HG03565 (cell line): ENCODE results near the gene LIN52.

Experiments
- ATAC-seq: cut with Tn5 transposase; IDR thresholded peaks from one replicate; pipeline ENCODE4 v1.9.1; 2021; ENCODE audit warnings: mild to moderate bottlenecking, moderate library complexity; ENCODE audit not compliant: unreplicated experiment

Gene LIN52, protein sequence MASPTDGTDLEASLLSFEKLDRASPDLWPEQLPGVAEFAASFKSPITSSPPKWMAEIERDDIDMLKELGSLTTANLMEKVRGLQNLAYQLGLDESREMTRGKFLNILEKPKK

DNA sequence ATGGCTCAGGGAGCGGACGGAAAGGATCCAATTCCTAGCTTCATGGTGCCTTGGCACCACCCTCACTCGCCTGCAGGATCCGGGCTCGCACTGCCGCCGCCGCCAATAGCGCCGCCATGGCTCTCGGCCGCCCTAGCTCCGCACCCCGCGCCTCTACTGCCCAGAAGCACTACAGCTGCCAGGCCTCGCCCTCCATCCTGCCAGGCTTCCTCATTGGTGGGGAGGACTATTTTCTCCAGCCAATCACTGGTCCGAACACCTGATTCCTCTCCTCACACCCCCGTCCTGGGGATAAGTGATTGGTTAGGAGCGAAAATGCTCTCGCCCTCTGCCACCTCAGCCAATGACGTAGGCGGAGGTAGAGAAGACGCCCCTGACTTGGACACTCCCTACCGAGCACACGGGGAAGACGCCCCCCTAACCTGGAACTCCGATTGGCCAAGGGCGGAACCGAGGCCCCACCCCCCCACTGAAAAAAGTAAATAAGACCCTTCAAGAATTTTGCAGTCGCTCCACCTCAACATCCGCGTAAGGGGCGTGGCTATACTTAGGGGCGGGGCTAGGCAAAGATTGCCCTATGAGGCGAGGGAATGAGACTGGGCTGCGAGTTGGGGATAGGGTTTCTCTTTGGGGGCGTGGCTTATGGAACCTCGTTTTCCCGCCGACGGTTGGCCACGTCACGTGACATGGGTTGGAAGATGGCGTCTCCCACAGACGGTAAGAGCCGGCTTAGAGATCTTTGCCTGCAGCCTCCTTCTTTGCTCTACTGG is at the start of gene LIN52, which contains the start of gene ALDH6A1:
Gene LIN52, plus strand, starts transcription at position 680 of the 770 bp plus-strand sequence. Its CDS starts 19 bp downstream, at position 699.
Gene ALDH6A1, minus strand, starts transcription at position 177 of the 770 bp plus-strand sequence. Its CDS starts 59 bp downstream, at position 118.
- peak; percentile 87 for ATAC-seq

DNA sequence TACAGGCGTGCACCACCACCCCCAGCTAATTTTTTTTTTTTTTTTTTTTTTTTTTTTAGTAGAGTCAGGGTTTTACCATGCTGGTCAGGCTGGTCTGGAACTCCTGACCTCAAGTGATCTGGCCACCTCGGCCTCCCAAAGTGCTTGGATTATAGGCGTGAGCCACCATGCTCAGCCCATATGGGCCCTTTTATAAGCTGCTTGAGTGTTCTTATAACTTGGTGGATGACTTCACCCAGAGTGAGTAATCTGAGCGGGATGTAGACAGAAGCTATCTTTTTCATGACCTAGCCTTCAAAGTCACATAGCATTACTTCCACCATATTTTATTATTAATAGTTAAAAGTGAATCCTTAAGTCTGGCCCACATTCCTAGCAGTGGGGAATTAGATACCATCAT is 49.2 kb upstream of the LIN52 start:
- ATAC-seq = no peak

DNA sequence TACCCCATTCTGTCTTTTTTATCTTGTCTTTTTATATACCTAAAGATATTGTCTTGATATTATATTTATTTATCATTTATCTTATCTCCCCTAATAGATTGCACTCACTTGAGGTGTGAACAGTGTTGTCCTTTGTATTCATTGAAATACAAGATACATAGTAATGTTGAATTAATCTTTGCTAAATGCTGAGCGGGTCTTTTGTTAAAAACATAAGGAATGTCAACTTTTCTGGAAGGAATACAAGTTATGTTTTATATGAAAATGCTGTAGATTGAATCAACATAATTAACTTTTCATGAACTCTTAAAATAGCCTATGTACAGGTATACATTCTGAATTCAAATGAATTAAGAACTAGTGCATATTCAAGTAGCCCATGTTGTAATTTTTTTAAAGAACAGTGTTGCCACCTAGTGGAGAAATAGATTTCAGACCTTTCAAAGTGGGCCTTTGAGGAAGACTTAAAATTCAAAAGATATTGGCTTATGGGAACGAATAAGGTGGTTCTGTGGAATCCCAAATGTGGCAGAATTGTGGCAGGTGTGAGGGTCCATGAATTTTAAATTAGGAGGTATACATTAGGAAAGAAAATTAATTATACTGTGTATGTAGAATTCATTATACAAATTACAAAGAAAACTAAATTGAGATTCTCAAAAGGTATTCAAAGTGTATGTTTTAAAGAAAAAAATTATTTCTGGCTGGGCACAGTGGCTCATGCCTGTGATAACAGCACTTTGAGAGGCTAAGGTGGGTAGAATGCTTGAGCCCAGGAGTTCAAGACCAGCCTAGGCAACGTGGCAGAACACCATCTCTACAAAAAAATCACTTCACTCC is 46.5 kb upstream of the LIN52 start:
- no peak for ATAC-seq

DNA sequence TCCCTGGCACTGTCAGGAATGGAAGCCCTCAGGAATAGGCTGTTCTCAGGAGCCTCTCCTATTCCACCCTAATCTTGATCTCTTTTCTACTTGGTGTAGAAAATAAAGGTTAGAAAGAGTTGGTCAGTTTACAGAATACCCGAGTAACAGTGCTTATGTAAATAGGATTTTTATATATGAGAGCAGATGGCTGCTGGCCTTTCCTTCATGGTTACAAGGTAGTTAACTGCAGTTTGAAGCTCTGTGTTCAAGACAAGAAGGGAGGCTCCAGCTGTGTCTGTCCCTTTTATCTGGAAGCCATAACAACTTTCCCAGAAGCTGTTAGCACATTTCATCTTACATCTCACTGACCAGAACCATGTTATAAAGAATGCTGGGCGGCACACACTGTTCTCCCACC is 42.5 kb upstream of the LIN52 start:
- no peak for ATAC-seq

DNA sequence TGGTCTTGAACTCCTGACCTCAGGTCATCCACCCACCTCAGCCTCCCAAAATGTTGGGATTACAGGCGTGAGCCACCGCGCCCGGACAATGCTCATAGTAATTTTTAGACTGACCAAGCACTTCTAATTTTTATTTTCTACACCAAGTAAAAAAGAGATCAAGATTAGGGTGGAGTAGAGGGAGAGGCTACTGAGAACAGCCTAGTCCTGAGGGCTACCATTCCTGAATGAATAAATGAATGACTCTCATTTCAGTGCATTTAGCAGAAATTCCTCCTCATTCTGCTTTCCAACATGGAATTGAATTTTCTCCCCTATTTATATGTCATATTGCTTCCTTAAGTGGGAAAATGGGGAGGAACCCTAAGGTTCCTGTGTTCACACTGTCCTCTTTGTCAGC is 39.2 kb upstream of the LIN52 start:
- ATAC-seq = no peak

DNA sequence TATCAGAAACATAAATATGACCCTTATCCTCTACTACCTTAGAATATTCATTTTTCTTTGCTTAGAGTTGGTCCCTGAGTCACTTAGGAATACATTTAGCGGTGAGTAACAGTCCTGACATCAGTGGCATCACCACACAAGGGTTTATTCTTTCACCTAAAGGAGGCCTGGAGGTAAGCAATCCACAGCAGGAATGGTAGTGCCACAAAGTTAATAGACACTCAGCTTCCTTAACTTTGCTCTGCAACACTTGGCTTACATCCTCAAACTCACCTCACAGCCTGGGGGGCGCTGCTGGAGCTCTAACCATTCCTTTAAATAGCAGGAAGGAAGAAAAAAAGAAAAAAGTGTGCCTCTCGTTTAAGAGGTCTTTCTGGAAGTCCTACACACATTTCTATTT is 36.5 kb upstream of the LIN52 start:
- ATAC-seq = no peak

DNA sequence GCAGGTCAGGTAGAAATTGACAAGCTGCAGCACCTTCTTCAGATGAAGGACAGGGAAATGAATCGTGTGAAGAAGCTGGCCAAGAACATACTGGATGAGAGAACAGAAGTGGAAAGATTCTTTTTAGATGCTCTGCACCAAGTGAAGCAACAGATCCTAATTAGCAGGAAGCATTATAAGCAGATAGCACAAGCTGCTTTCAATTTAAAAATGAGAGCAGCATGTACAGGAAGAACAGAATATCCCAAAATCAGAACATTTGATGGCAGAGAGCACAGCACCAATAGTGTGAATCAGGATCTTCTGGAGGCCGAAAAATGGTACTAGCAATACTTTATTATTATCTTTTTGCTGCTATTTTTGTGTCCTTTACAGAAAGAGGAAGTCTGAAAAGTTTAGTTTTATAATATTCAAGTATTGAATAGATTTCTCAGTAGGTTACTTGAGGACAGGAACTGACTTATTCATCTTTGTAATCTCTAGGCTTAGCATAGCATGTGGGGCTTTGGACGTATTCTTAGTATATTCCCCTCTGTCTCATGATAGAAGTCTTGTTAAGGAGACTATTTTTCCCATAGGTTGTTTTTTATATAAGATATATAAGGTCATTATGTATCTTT is 34.8 kb upstream of the LIN52 start:
- ATAC-seq = no peak

DNA sequence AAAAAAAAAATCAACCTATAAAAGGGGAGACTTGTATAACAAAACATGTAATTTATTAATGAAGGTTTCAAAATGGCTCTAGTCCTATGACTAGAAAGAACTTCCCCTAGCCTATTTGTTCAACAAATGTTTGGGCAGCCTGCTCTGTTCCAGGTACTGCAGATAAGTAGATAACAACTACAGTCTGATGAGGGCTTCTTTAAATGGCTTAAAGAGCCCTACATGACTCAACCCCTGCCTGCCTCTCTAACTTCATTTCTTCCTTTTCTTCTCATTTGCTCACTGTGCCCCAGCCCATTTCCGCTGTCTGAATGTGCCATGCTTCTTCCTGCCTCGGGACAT is 22.0 kb upstream of the LIN52 start:
- no peak for ATAC-seq

DNA sequence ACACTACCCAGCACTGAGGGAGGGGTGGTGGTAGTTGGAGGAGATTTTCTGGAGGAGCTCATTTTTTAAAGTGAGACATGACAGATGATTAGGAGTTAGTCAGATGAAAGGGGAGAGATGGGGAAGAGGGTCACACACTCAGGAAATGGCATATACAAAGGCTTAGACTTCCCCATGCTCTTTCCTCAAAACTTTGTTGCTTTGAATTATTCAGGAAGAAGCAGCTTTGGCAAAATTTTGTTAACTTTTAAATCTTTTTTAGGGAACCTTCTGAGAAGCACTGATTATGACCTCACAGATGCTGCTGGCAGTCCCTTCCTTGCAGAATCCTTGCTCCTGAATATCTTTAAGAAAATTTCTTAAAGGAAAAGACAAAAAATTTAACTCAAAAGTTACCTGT is 20.3 kb upstream of the LIN52 start:
- no peak for ATAC-seq

DNA sequence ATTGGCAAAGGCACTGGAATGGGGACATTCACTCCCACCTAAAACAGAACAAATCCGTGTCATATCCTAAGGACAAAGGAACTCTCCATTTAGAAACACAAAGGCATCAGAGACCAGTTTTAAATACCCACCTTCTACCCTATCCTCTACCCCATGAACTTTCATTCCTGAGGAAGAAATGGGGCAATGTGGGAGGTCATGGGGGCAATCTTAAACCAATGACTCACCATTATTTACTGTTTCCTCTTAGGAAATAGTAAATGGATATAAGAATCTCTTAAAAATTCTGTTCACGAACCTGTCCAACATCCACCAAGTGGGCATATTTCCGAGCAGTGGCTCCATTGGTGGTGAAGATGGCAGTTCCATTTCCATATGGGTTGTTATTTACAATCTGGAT is 19.9 kb upstream of the LIN52 start:
- ATAC-seq = no peak

DNA sequence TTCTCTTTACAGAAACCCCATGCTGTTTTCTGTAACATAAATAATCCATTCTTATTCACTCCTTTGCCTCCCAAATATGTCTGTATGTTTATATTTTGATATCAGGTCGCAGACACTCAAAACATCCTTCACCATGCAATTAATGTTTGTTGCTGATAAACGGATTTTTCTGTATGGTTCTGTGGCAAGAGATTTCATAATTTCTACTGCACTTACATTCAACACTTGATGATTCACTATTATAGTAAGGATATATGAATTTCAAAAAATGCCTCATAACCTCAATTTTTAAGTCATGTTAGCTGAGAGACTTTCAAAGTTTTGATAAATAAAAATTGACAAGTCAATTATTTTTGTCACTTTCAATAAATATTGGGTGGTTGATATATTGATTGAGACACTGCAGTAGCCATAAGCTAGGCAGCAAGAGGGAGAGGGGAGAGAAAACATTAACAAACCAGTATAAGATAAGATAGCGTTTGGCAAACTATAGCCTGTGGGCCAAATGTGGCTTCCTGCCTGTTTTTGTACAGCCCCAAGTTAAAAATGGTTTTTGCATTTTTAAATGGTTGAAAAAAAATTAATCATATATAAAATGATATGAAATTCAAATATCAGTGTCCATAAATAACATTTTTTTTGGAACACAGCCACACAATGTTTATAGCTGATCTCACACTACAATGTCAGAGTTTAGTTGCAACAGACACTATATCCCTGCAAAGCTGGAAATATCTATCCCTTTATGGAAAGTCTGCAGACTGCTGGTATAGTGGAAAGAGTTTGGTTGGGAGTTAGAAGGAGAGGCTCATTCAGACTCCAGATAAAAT is 18.8 kb upstream of the LIN52 start:
- no peak for ATAC-seq

DNA sequence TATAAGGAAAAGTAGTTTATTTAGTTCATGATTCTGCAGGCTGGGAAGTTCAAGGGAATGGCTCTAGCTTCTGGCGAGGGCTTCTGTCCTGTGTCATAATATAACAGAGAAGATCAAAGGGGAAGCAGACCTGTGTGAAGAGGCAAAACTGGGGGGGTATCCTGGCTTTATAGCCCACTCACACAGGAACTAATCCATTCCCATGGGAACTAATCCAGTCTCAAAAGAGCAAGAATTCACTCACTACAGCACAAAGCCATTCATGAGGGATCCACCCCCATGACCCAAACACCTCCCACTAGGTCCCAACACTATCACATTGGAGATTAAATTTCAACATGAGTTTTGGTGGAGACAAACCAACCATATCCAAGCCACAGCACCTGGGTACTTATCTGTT is 7.4 kb upstream of the LIN52 start:
- no peak for ATAC-seq

DNA sequence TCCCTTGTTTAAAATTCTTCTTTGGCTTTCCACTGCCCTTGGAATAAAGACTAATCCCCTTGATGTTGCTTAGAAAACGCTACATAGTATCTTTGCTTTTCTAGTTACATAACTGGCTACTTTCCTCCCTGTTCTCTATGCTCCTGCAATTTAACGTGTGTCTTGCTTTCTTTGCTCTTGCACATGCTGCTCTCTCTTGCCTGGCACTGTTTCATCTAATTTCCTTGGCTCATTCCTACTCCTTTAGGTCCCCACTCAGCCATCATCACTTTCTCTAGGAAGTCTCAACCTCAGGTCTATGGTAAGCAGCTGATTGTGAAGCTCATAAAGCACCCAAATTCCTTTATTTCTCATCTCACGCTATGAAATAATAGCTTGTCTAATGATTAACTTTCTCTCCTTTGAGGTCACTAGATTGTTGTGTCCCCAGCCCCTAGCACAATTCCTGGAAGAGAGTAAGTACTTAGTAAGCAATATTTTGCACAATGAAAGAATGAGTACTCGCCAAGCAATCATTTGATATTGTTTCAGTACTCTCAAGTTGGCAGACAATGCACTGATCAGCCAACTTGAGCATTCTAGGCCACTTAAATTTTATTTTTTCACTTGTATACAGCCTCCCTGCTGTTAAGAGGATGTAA is 3.8 kb upstream of the LIN52 start:
- ATAC-seq = no peak

DNA sequence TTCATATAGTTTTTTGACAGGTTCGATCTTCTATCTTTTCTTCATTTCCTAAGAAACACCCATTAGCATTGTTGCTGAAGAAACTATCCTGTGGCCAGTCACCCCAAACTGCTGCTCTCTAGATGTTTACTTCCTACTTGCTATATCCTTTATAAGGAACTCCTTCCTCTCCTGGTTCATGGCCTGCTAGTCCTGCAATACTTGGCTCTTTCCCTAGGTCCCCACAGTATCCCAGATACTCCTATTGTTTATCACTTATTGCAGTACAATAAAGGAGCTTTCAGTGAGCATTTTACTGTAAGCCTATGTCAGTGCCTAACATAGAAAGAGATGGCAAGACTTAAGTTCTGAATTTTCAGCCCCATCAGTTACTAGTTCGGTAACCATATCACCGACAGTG is 3.3 kb upstream of the LIN52 start:
- ATAC-seq = no peak

DNA sequence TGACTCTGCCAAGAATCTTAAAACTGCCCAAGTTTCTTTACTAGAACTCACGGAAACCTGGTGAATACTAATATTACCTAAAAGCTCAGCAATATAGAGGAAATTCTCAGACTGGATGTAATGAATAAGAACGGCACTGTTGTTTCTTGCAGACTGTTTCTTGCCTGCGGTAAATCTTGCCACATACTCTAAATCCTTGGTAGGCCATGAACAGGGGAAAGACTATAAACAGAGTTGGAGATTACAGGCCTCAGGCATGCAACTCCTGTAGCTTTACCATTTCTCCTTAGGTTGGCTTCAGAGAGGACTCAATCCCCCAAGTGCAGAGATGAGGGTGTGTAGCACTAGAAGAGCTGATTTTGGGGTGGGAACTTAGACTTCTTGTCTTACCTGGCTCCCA is 1.6 kb upstream of the LIN52 start:
- no peak for ATAC-seq

DNA sequence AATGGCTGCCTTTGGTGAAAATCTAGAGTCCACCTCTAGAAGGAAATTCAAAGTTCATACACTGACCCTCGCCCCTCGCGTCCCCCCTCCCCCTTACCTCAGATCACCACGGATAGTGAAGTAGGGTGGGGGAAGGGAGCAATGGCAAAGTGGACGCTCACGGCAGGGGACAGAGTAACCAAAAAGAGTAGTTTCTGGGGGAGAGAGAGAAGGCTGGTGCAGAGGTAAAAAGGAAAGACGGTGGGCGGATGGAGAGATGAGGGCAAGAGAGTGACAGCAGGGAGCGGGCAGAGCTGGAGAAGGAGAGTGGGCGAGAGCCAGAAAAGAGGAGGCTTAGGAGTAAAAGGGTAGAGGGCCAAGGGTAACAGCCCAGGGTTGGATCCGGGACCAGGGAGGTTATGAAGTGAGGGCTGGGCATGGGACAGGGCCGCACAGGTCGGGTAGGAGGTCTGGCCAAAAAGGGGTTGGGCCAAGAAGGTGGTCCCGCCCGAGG is 926 bp upstream of the LIN52 start:
- no peak for ATAC-seq

DNA sequence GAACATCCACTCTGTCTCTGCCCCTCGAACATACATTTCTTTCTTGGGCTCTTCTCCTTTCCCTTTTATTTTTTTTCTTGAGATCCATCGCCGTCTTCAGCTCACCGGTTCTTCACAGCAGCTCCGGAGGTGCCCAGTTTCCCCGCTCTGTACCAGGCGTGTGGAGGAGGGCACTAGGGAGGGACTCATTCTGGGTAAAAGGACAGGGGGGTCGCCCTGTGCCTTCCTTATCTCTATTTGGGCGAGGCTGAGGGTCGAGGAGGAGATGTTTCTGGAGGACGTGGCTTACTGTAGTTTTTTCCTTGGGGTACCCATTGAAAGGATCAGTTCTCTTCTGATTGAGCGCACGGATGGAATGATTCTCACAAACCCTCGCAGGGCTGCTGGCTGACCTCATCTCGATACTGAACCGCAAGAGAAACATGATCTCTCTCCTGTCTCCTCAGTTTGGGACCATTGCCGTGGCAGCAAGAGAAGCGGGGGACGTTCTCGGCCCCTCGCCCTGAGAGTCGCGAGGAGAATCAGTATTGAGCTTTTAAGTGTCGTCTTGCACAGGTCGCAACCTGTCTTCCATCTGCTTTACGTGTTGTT is 386 bp downstream of the LIN52 start:
- no peak for ATAC-seq

DNA sequence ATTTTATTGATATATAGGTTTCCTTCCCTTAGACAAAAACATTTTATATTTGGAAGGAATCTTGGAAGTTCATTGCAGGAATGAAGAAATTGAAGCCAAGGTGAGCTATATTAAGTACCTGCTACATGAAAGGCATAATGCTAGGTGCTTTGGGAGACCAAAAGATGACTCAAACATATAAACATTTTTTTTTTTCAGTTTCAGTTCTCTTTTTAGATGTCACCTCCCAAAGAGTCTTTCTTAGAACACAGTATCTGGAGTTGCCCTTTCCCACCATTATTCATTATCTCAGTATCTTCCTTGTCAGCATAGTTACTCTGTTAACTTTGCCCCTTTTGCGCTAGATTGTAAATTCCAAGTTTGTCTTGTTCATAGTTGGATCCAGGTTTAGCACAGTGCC is 1.1 kb downstream of the LIN52 start:
- ATAC-seq = no peak

DNA sequence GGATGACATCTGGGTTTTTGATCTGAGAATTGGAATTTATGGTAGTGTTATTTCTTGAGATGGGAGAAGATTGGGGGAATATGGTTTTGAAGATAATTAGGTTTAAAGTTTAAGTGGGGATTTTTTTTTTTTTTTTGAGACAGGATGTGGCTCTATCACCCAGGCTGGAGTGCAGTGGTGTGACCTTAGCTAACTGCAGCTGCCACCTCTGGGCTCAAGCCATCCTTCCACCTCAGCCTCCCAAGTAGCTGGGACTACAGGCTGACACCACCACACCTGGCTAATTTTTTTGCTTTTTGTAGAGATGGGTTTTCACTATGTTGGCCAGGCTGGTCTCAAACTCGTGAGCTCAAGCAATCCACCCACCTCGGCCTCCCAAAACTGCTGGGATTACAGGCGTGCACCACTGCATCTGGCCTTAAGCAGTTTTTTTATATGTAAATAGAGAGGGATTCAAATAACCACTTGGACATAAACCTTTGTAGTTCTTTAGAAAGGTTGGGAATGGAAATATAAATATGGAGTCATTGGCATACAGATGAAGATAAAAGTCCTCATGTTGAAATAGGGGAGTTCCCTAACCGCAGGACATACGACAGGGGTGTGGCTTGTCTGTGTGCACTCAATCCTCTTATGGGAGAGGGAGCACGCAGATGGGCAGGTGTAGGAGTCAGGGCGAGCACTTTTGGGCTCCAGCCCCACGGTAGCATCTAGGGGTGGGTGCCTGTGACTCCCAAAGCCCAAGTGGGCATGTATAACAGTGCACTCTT is 4.7 kb downstream of the LIN52 start:
- ATAC-seq = no peak
